Activated naive CD4-positive, alpha-beta T cell treated with Interleukin-2 at 50 U/mL for 16 hours (primary cell): Measurements from ENCODE around the gene SFRP2.

Experiments used
- DNase-seq: peaks from one replicate; pipeline ENCODE4 v3.0.0-alpha.2; 2020

Gene SFRP2

DNA sequence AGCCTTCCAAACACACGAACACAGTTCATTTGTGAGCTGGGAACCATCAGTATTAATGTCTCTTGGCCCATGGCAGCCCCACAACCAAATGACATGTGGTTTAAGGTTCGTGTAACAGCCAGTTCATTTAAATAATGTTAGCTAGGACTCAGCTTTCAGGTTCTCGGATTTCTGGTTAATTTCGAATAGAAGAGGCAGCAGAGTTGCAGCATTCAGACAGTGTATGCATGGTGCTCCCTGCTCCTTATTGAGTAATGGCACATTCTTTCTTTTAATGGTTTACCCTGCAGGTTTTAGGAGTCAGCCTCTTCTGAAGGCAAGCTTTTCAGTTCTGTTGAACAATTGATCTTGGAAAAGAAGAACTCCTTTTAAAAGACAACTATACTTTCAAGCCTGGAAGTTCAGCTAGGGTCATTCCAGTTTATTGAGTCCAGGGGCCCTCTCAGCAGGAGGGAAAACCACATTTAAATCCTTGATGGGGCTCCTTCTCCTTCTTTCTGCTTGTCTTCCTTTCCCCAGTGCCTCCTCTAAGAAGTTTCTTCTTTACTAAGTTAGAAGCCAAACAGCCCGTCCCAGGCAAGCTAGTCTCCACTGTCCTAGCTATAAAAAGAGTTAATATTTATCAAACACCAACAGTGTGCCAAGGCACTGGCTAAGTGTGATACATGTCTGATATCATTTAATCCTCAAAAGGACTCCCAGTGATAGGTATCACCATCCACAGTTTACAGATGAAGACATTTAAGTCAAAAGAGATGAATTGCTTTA, 24.1 kb downstream of the SFRP2 start:
- no peak for DNase-seq

DNA sequence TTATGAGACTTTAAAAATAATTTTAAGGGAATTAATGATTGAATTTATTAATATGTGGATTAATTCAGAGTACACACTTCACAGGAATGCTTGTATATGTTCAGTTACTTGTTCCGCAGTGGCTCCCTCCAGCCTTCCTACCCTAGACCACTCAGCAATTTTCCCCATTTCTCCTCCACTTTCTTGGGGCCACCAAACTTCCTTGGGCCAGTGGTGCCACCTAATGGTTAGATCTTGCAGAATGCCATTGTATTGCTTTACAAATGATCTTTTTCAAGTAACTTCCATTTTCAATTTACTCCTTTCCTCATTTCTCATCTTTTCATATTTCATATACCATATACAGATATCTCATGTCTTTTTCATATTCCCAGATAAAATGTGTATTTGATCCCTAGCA, 25.5 kb downstream of the SFRP2 start:
- DNase-seq = no peak

DNA sequence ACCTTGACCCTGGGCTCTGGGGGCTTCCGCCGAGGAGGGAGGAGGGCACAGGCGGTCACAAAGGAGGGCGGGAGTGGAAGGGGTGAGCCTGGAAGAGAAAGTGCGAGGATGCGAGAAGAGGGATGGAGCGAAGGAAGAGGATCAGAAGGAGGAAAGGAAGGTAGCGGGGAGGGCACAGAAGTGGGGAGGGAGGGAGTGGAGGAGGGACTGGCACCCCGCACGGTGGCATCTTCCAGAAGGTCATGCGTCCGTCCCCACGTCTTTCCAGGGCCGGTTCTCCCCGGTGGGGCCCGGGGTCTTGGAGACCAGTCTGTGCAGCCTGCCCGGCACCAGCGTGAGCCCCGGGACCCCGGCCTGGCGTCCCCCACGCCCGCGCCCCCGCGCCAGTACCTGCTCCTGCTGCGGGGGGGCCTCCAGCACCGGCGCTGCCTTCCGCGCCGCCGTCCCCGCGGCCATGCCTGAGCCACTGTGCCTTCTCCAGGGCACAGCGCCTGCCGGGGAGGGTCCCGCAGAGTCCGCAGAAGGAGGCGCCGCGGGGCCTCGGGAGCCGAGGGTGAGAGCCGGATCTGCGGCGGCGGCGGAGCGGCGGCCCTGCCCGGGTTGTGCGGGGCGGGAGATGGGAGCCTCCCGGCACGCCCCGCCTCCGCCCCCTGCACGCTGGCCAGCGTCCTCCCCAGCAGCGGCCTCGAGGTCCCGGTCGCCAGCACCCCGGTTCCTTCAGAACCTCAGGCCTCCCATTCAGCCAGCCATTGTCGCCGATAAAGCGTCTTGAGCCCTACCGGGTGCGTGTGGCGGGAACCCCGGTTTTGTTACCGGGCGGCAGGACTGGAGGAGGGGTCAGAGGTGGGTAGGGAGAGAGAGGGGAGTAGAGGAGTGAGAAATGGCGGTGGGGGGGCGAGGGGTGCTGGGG, 29.2 kb downstream of the SFRP2 start, which contains the start of gene RNF175:
Gene RNF175 (minus strand): TSS at position 618 of the 910 bp plus-strand sequence. CDS start 162 bp downstream, at position 456.
- DNase-seq = no peak

DNA sequence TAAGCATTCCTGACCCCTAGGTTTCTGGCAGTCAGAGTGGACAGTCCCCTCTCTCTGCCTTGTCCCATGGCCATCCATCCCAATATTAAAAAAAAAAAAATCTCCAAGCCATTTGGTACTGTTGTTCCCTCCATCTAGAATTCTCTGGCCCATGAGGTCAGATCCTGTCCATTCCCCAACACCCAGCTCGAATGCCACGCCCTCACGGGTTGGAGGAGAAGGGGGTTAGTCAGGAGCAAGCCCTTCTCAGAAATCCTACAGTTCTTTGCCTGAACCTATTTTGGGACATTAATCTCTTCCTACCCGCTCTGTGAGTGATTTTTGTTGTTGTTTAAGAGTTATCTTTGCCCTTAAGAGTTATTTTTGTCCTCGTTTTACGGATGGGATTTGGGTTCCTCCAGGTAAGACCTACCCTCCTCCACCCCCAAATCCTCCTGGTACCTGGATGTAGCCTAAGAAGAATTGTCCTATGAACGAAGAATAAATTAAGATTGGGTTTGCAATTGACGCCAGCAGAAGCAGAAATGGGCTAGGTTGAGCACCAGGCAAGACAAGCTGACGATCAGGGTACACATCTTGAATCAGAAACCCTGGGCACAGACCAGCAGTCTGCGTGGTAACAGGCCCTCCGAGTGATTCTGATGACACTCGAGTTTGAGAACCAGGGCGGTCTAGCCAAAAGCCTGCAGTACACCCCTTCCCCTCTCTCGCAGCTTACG, 30.0 kb downstream of the SFRP2 start:
- DNase-seq = no peak

DNA sequence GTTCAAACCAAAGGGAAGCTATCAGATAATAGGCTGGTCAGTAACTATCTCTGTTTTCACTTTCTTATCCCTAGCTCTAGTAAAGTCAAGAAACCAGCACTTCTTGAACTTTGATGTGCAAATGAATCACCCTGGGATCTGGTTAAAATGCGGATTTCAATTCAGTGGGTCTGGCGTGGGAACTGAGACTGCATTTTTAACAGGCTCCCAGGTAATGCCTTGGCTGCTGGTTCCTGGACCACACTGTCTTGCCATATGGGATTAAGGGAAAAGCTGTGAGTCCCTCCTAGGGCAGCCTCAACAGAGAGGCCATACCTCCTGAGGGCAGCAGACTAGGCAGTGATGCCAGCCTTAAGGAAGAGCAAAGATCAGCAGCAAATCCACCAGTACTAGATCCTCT, 30.7 kb downstream of the SFRP2 start:
- no peak for DNase-seq

DNA sequence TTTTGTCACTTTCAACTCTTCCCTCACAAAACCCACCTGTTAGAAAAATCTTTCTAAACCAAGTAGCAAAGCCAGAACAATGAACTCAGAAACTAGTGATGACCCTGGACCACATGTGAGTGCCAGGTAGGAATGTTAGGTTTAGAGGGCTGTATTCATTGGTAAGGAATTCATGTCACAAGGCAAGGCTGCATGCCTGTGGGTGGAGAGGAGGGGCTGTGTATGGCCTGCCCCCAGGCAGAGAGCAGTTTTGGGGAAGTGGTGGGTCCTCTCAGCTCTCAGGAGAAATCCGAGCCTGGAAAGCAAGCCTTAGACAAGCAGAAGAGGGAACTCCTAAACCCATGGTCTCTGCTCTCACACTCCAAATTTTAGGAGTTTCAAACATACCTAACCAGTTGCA, 31.5 kb downstream of the SFRP2 start:
- DNase-seq = no peak

DNA sequence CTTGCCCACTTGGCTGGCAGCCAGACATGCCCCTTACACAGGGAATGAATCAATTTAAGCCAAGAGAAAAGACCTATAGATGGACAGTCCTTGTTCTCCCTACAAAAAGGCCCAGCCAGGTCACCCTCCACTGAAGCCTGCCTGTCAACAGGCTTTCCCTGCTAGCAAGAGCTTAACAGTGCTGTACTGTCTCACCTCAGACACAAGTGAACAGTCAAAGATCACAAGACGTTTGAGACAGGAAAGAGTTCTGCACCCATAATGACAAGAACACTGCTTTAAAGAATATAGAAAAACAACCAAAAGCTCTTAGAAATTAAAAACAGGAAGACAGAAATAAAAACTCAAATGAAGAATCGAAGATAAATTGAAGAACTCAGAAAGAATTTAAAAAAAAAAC, 33.7 kb downstream of the SFRP2 start:
- DNase-seq = no peak

DNA sequence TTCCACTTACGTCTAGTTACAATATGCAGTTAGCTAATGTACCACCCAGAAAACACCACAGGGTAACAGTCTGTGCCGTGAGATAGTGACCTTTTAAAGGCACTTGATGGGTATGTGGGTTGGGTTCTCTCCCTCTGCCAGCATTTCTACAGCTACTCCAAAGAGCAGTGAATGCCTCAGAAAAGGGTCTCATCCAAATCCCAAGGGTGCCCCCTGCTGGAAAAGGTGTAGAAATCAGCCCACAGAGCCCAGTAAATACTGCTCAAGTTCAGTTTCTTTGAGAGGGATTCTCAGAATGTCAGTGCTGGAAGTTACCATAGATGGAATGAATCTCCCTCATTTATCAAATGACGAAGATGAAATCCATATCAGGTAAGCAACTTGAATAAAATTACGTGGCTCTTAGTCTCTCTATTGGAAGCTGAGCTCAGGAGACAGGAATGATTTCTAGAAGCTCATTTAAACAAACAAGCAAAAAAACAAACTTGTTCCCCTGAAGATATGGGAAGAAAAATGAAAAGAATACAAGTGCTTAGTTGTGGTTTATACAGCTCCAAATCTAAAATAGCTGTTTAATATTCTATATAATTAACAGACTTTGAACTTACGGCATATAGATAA, 38.6 kb downstream of the SFRP2 start:
- DNase-seq = peak; percentile 55

DNA sequence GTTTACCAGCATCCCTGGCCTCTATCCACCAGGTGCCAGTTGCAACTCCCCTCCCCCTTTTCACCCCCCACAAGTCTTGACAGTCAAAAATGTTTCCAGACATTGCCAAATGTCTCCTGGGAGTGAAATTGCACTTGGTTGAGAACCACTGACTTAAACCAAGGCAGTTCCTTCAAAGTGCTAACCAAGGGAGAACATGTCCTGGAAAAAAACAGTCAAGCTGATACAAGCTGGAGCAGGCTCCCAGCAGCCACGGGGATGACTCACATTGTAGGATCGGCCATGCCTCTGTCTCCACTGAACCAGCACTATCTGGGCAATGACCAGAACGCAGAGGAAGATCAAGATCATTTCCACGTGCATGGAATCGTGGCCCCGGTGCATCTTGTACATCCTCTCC, 40.5 kb downstream of the SFRP2 start:
- no peak for DNase-seq

DNA sequence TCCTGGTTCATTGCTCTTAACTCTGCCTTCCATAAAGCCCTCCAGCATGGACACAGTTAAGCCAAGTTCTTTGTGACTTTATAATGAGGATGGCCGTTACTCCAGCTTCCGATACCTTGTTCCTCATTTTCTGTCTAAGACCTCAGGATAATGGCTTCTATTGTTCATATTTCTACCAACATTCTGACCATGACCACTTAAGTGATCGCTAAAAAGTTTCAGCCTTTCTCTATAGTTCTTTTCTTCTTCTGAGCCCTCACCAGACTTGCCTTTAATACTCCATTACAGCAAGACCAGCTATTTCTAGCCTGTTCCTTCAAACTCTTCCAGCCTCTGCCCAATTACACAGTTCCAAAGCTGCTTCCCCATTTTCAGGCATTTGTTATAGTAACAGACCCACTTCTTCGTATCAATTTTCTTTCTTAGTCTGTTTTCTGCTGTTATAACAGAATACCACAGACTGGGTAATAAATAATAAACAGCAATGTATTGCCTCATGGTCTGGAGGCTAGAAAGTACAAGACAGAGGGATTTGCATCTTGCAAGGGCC, 41.4 kb downstream of the SFRP2 start:
- DNase-seq = no peak

DNA sequence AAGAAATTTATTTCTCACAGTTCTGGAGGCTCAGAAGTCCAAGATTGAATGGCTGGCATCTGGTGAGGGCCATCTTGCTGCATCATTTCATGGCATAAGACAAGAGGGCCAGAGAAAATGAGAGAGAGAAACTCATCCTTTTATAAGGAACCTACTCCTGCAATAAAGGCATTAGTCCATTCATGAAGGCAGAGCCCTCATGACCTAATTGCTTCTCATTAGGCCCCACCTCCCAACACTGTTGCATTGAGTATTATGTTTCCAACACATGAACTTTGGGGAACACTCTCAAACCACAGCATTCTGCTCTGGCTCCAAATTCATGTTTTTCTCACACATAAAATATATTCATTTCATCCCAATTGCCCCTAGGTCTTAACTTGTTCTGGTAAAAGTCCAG, 43.2 kb downstream of the SFRP2 start:
- DNase-seq = no peak

DNA sequence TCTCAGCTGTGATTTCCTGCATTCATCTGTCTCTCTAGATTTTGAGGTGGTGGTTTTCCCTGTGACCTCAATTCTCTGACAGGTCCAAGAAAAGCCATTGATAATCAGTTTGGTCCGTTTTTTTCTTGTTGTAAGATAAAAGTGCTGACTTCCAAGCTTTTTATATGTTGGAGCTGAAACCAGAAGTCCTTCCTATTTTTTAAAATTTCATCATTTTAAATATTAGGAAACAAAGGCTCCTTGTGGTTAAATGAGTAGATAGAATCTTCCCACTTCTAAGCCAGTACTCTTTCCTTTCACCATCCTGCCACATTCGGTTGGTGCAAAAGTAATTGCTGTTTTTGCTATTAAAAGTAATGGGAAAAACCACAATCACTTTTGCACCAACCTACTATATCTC, 47.3 kb downstream of the SFRP2 start:
- DNase-seq = no peak

DNA sequence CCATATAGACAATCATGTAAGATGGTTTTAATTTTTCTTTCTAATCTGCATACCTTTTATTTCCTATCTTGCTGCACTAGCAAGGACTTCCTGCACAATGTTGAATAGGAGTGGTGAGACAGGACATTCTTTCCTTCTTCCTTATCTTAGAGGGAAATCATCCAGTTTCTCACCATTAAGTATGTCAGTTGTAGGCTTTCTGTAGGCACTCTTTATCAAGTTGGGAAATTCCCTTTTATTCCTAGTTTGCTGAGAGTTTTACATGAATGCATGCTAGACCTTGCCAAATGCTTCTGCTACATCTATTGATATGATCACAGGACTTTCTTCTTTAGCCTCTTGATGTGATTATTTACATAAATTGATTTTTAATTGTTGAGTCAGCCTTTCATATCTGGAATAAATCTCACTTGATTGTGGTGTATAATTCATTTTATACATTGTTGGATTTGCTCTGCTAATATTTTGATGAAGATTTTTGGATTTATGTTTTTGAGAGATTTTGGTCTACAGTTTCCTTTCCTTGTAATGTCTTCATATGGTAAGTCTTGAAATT, 52.9 kb downstream of the SFRP2 start:
- DNase-seq = no peak

DNA sequence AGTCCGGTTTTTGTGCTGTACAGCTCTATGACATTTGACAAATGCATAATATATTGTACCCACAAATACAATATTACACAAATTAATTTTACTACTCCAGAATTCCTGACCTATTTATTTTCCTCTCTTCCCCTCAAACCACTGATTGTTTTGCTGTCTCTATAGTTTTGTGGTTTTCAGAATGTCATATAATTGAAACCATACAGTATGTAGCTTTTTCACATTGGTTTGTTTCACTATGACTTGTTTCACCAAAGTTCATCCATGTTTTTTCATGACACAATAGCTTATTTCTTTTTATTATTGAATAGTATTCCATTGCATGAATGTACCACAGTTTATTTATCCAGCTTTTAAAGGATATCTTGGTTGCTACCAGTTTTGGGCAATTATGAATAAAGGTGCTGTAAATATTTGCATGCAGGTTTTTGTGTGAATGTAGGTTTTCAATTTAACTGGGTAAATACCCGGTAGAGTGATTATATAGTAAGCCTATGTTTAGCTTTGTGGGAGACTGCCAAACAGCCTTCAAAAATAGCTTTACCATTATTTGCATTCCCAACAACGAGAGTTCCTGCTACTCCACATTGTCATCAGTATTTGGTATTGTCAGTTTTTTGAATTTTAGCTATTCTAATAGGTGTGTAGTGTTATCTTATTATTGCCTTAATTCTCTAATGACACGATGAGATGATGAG, 55.0 kb downstream of the SFRP2 start:
- no peak for DNase-seq

DNA sequence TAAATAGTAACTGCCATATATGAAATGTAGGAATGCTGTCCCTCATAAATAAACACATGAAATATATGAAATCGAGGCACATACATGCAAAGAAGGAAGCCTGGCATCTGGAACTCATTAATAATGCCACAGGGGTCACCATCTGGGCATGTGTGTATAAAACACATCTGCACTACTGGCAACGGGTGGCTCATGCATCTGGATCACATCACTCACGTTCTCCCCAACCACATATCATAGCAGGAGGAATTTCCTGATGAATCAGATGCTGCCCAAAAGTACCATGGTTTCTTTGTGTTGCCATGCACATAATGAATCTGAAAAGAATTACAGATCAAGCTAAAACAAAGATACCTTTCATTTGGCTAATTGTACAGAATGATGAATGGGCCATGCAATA, 57.6 kb downstream of the SFRP2 start:
- no peak for DNase-seq
